GM10248 (cell line): Measurements from ENCODE around the gene MPEG1.

Experiments used
- CTCF ChIA-PET: fragments of 300-600 bp; sonication (Branson Sonifier 250); formaldehyde crosslinking; extraction: SDS; loops from one replicate; lab custom pipeline; 2021; ENCODE audit warnings: antibody characterized with exemption; lab: Yijun Ruan, JAX
- POLR2A ChIA-PET: fragments of 350-650 bp; sonication (Branson Sonifier 250); formaldehyde crosslinking; extraction: SDS; loops from one replicate; lab custom pipeline; 2020; ENCODE audit warnings: antibody characterized with exemption; lab: Yijun Ruan, JAX
- DNase-seq: peaks from one replicate; pipeline ENCODE4 v3.0.0; 2012; ENCODE audit errors: extremely low spot score
- CTCF ChIP-seq: IDR thresholded peaks from 2 replicates; pipeline ENCODE4 v1.5.1; 2012; ENCODE audit warnings: mild to moderate bottlenecking, low read depth; ENCODE audit errors: extremely low read depth, missing control alignments, control extremely low read depth

Gene MPEG1

GRCh38 chr11:59201353-59201752 is 11.4 kb downstream of the MPEG1 start:
- no peak for DNase-seq
- ChIA-PET POLR2A (no interaction called here), CTCF (interaction anchor here (1.3 to 36.1 kb wide), 8 partner anchors 8 to 43 kb away, joined by 4 to 962 read pairs (median 8); partner anchors contain the start of gene DTX4)
- peak; percentile 22 for TF ChIP-seq CTCF

- CTCF ChIA-PET: interaction anchor here (1.3 to 36.1 kb wide), 3 partner anchors 11 to 42 kb away, joined by 4 to 962 read pairs (median 4); partner anchors contain the start of gene DTX4
- POLR2A ChIA-PET: no interaction called here
- DNase-seq: no peak
- TF ChIP-seq CTCF: no peak
Observed at GRCh38 chr11:59200423-59200746, 12.3 kb downstream of the MPEG1 start.

- ChIA-PET CTCF (interaction anchor here (1.1 to 36.1 kb wide), 8 partner anchors 7 to 97 kb away, joined by 3 to 962 read pairs (median 4); partner anchors contain the start of gene DTX4), POLR2A (no interaction called here)
- peak; percentile 58 for DNase-seq
- TF ChIP-seq CTCF: no peak
Observed at GRCh38 chr11:59199546-59200422, 12.9 kb downstream of the MPEG1 start.

- no peak for DNase-seq
- no peak for TF ChIP-seq CTCF
- ChIA-PET CTCF (interaction anchor here (1.1 to 36.1 kb wide), 8 partner anchors 8 to 96 kb away, joined by 3 to 962 read pairs (median 4); partner anchors contain the start of gene DTX4), POLR2A (no interaction called here)
Observed at GRCh38 chr11:59198726-59199125, 14.0 kb downstream of the MPEG1 start.

GRCh38 chr11:59197991-59198390 is 14.7 kb downstream of the MPEG1 start:
- POLR2A ChIA-PET: interaction anchor here (1.0 kb wide), 1 partner anchor 27 kb away, joined by 3 read pairs; the partner anchor contains the start of gene DTX4
- TF ChIP-seq CTCF: no peak
- DNase-seq: no peak
- CTCF ChIA-PET: interaction anchor here (1.0 to 36.1 kb wide), 7 partner anchors 8 to 76 kb away, joined by 3 to 962 read pairs (median 4); partner anchors contain the start of gene DTX4

GRCh38 chr11:59196777-59197176 is 15.9 kb downstream of the MPEG1 start:
- no peak for TF ChIP-seq CTCF
- CTCF ChIA-PET: interaction anchor here (36.1 kb wide), 1 partner anchor 21 kb away, joined by 962 read pairs; the partner anchor contains the start of gene DTX4
- DNase-seq: no peak
- POLR2A ChIA-PET: no interaction called here
